GM21526 (cell line): Measurements from ENCODE around the gene CDA.
"Not testable (repeated sequence)": the region's sequence is repeated elsewhere in the genome, so short reads cannot be mapped to it uniquely, and the experiment has no call there.

Experiments used
- ATAC-seq: cut with Tn5 transposase; IDR thresholded peaks from one replicate; pipeline ENCODE4 v1.9.1; 2021; ENCODE audit warnings: moderate library complexity; ENCODE audit not compliant: unreplicated experiment, low FRiP score

Gene CDA

GRCh38 chr1:20584890-20585289 is 4.0 kb upstream of the CDA start:
- ATAC-seq, result no peak

GRCh38 chr1:20586953-20587660 is 1.8 kb upstream of the CDA start:
- no peak for ATAC-seq

GRCh38 chr1:20587661-20588053 is 1.2 kb upstream of the CDA start:
- ATAC-seq, result no peak

- ATAC-seq, result no peak
Observed at GRCh38 chr1:20589331-20590278, 708 bp downstream of the CDA start.

GRCh38 chr1:20590306-20590777 is 1.4 kb downstream of the CDA start:
- ATAC-seq, result no peak

GRCh38 chr1:20593756-20594155 is 4.9 kb downstream of the CDA start:
- ATAC-seq, result no peak

GRCh38 chr1:20594746-20595145 is 5.8 kb downstream of the CDA start:
- no peak for ATAC-seq

GRCh38 chr1:20596106-20596505 is 7.2 kb downstream of the CDA start:
- no peak for ATAC-seq

GRCh38 chr1:20597650-20598049 is 8.8 kb downstream of the CDA start:
- no peak for ATAC-seq

- no peak for ATAC-seq
Observed at GRCh38 chr1:20600156-20600555, 11.3 kb downstream of the CDA start.

GRCh38 chr1:20601129-20601825 is 12.4 kb downstream of the CDA start:
- ATAC-seq, result no peak

- no peak for ATAC-seq
Observed at GRCh38 chr1:20602851-20603450, 14.1 kb downstream of the CDA start.

- no peak for ATAC-seq
Observed at GRCh38 chr1:20603504-20604464, 14.9 kb downstream of the CDA start.

GRCh38 chr1:20604678-20605077 is 15.8 kb downstream of the CDA start:
- ATAC-seq, result no peak

- ATAC-seq, result not testable (repeated sequence)
Observed at GRCh38 chr1:20606801-20607570, 18.1 kb downstream of the CDA start.

GRCh38 chr1:20609541-20609940 is 20.6 kb downstream of the CDA start:
- no peak for ATAC-seq

- no peak for ATAC-seq
Observed at GRCh38 chr1:20610970-20611369, 22.1 kb downstream of the CDA start.

- no peak for ATAC-seq
Observed at GRCh38 chr1:20611652-20612051, 22.8 kb downstream of the CDA start.
